Coronary artery (tissue), 2 donors: Measurements from ENCODE around the gene TOM1L2.

Experiments used
- DNase-seq: peaks from one replicate; pipeline ENCODE4 v3.0.0-alpha.2; 2017; ENCODE audit warnings: low spot score
- H3K27ac ChIP-seq, 2 donors: fragments of 200-600 bp; sonication (generic); one replicate each; pipeline ENCODE4 v1.5.1; 2016 to 2019
- H3K4me3 ChIP-seq: fragments of 200-600 bp; sonication (generic); 2 replicates; pipeline ENCODE4 v1.5.1; 2016; ENCODE audit warnings: mild to moderate bottlenecking, moderate library complexity
- CTCF ChIP-seq: fragments of 200-600 bp; sonication (generic); IDR thresholded peaks from one replicate; pipeline ENCODE4 v1.5.1; 2019; ENCODE audit warnings: antibody characterized with exemption

Gene TOM1L2

GRCh38 chr17:17794382-17794781 lies 177.8 kb downstream of the TOM1L2 start:
- no peak for TF ChIP-seq CTCF
- no peak overlapping the region for H3K4me3 ChIP-seq
- DNase-seq, result no peak
- no peak overlapping the region for H3K27ac ChIP-seq
